Body of pancreas (tissue), 4 donors: ENCODE data around the gene ARHGEF19. TPM values are rescaled to one million over a fixed set of nuclear protein-coding genes. Genes with fewer than 3 reads are reported as not detected.
"Not testable (repeated sequence)": the region's sequence is repeated elsewhere in the genome, so short reads cannot be mapped to it uniquely, and the experiment has no call there.

ENCODE experiments used
- ATAC-seq: fragments of 150-250 bp; one replicate; pipeline ENCODE4 v1.9.1; 2016
- DNase-seq, 4 donors: peaks; one replicate each; pipeline ENCODE4 v3.0.0-alpha.2; 2019
- H3K27ac ChIP-seq, 4 donors: fragments of 200-600 bp; sonication (generic); 1 replicate in 3 of 4; 2 replicates in 1 of 4; pipeline versions ENCODE4 v1.5.1 to v1.6.1; 2016 to 2019; ENCODE audit warnings: mild to moderate bottlenecking in 1 of 4, mixed read lengths in 1 of 4, moderate library complexity in 1 of 4
- H3K27me3 ChIP-seq, 2 donors: fragments of 200-600 bp; sonication (generic); one replicate each; pipeline ENCODE4 v1.6.0; 2016; ENCODE audit warnings: mild to moderate bottlenecking in 1 of 2
- H3K36me3 ChIP-seq, 2 donors: fragments of 200-600 bp; sonication (generic); replicated peaks in 1 of 2; 2 replicates each; pipeline ENCODE4 v1.5.1; 2016; ENCODE audit warnings: low read depth in 2 of 2; ENCODE audit not compliant: insufficient read depth in 1 of 2
- H3K4me1 ChIP-seq: fragments of 200-600 bp; sonication (generic); one replicate; pipeline ENCODE4 v1.6.0; 2016
- H3K4me3 ChIP-seq, 2 donors: fragments of 200-600 bp; sonication (generic); 1 replicate in 1 of 2; 2 replicates in 1 of 2; pipeline ENCODE4 v1.5.1; 2016 to 2019
- H3K9me3 ChIP-seq, 3 donors: fragments of 200-600 bp; sonication (generic); 1 replicate in 2 of 3; 2 replicates in 1 of 3; pipeline ENCODE4 v1.5.1; 2016
- POLR2A ChIP-seq, 3 donors: fragments of 450-650 bp; IDR thresholded peaks; one replicate each; pipeline ENCODE4 v1.6.1; 2016; ENCODE audit warnings: antibody characterized with exemption in 3 of 3, mild to moderate bottlenecking in 2 of 3
- WGBS, 2 donors: methylation state at CpG; one replicate each; pipeline ENCODE4 v1.1.5; 2017; 5-methylcytosine and 5-hydroxymethylcytosine counted together
- intact Hi-C: fragments of 100-400 bp; cut with DNase I; formaldehyde crosslinking; loops from one replicate; pipeline ENCODE4 v1.15.1; 2023
- total RNA-seq, 2 donors: library from RNA; depleted of rRNA; stranded (reverse); fragments of >200 nt; gene quantifications; one replicate each; pipeline ENCODE4 v1.1.0, GENCODE V29; 2016
- TF ChIP-seq, protein P1 (sequence below), 7 experiments: fragments of 450-650 bp in 4 of 7; fragments of 200-600 bp in 3 of 7; sonication (generic) in 3 of 7; IDR thresholded peaks; one replicate each; pipeline ENCODE4 v1.5.1; 2016 to 2019; ENCODE audit warnings: antibody characterized with exemption in 7 of 7

ARHGEF19 gene
- total RNA-seq, 2 donors from 2014 or later, result 15.3 to 31.3 TPM

- DNase-seq (no peak), ATAC-seq (no peak)
- 83 to 94% methylated on average over 3 of the region's 3 CpGs for WGBS, 2 donors
- H3K27me3 ChIP-seq, result no peaks in the 10 kb centered on the region
- intact Hi-C loops, result loop anchor here (10.0 kb wide), 1 partner anchor 87 kb away; no protein-coding TSS in a partner anchor
- H3K27ac ChIP-seq, result no peak overlapping the region
- H3K36me3 ChIP-seq, result peaks cover 0 to 2% of the 10 kb centered on the region in 2 donors
- H3K4me3 ChIP-seq, result no peak overlapping the region
- no peaks in the 10 kb centered on the region for H3K9me3 ChIP-seq
- TF ChIP-seq, protein P1, sequence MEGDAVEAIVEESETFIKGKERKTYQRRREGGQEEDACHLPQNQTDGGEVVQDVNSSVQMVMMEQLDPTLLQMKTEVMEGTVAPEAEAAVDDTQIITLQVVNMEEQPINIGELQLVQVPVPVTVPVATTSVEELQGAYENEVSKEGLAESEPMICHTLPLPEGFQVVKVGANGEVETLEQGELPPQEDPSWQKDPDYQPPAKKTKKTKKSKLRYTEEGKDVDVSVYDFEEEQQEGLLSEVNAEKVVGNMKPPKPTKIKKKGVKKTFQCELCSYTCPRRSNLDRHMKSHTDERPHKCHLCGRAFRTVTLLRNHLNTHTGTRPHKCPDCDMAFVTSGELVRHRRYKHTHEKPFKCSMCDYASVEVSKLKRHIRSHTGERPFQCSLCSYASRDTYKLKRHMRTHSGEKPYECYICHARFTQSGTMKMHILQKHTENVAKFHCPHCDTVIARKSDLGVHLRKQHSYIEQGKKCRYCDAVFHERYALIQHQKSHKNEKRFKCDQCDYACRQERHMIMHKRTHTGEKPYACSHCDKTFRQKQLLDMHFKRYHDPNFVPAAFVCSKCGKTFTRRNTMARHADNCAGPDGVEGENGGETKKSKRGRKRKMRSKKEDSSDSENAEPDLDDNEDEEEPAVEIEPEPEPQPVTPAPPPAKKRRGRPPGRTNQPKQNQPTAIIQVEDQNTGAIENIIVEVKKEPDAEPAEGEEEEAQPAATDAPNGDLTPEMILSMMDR (IDR thresholded peaks at IDR 0.05), result no peak
- no peak for TF ChIP-seq POLR2A (IDR thresholded peaks at IDR 0.05)
- H3K4me1 ChIP-seq, result peaks cover 12% of the 10 kb centered on the region
Measured at GRCh38 chr1:16257968-16258367, 45.5 kb upstream of the ARHGEF19 start.

GRCh38 chr1:16257556-16257955, 45.1 kb upstream of the ARHGEF19 start:
- not testable (repeated sequence) for H3K9me3 ChIP-seq, H3K27me3 ChIP-seq, DNase-seq, H3K4me3 ChIP-seq, H3K36me3 ChIP-seq, ATAC-seq, H3K27ac ChIP-seq
- 91 to 95% methylated on average over 3 of the region's 3 CpGs for WGBS, 2 donors
- peaks cover 12% of the 10 kb centered on the region for H3K4me1 ChIP-seq
- intact Hi-C loops, result loop anchor here (10.0 kb wide), 1 partner anchor 87 kb away; no protein-coding TSS in a partner anchor

DNA sequence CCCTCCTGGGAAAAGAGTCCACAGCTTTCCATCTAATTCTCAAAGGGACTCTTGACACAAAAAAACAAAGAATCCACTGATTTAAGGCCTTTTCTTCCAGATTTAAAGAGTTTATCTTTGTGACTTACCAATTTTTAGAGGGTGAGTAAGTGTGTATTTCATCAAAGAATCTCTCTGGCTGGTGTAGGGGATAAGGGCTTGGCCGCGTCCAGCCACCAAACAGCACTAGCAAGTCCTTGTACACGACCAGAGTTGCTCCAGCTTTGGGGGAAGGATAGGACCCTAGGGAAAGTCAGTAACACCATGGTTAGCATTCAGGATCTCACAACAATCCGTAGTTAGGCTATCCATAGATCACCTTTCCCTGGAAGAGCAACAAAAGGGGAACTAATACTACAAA, 44.0 kb upstream of the ARHGEF19 start:
- no peak for TF ChIP-seq POLR2A (IDR thresholded peaks at IDR 0.05)
- TF ChIP-seq, protein P1 (IDR thresholded peaks at IDR 0.05), result no peak
- intact Hi-C loops, result loop anchor here (10.0 kb wide), 1 partner anchor 88 kb away; no protein-coding TSS in a partner anchor
- no peak for DNase-seq
- 86 to 89% methylated on average over 4 of the region's 4 CpGs for WGBS, 2 donors
- peaks cover 13% of the 10 kb centered on the region for H3K4me1 ChIP-seq
- peaks cover 0 to 2% of the 10 kb centered on the region in 2 donors for H3K36me3 ChIP-seq
- no peaks in the 10 kb centered on the region for H3K9me3 ChIP-seq
- H3K27ac ChIP-seq, result no peak overlapping the region
- H3K27me3 ChIP-seq, result no peaks in the 10 kb centered on the region
- no peak overlapping the region for H3K4me3 ChIP-seq
- ATAC-seq, result no peak

- H3K4me1 ChIP-seq, result peaks cover 32% of the 10 kb centered on the region
- H3K9me3 ChIP-seq, result no peaks in the 10 kb centered on the region
- ATAC-seq, result no peak
- DNase-seq, result no peak
- H3K36me3 ChIP-seq, result peaks cover 0 to 4% of the 10 kb centered on the region in 2 donors
- no peaks in the 10 kb centered on the region for H3K27me3 ChIP-seq
- no peak overlapping the region for H3K4me3 ChIP-seq
- WGBS, 2 donors, result 39 to 46% methylated on average over 4 of the region's 4 CpGs
- peak overlapping the region in 1 of 4 donors; percentile 17 for H3K27ac ChIP-seq
- TF ChIP-seq, protein P1 (IDR thresholded peaks at IDR 0.05), result no peak
- no peak for TF ChIP-seq POLR2A (IDR thresholded peaks at IDR 0.05)
- intact Hi-C loops, result loop anchor here (10.0 kb wide), 1 partner anchor 90 kb away; no protein-coding TSS in a partner anchor
Measured at GRCh38 chr1:16254263-16254928, 41.9 kb upstream of the ARHGEF19 start.

- 39 to 55% methylated on average over 5 of the region's 5 CpGs for WGBS, 2 donors
- intact Hi-C loops, result loop anchor here (10.0 kb wide), 1 partner anchor 91 kb away; no protein-coding TSS in a partner anchor
- no peak for TF ChIP-seq POLR2A (IDR thresholded peaks at IDR 0.05)
- Histone ChIP-seq H3K4me3 (no peak overlapping the region), H3K36me3 (peaks cover 0 to 4% of the 10 kb centered on the region in 2 donors), H3K27ac (peak overlapping the region in 1 of 4 donors; percentile 1), H3K4me1 (peaks cover 42% of the 10 kb centered on the region), H3K9me3 (no peaks in the 10 kb centered on the region), H3K27me3 (no peaks in the 10 kb centered on the region)
- ATAC-seq (no peak), DNase-seq (no peak)
Measured at GRCh38 chr1:16253332-16253922, 41.0 kb upstream of the ARHGEF19 start.
